ENCODE measurements around the gene FAM131B. TPM values are rescaled to one million over a fixed set of nuclear protein-coding genes. Genes with fewer than 3 reads are reported as not detected.
"Not testable (repeated sequence)": the region's sequence is repeated elsewhere in the genome, so short reads cannot be mapped to it uniquely, and the experiment has no call there.

Gene FAM131B
- total and polyA plus RNA-seq, 8 donors: 0.05 to 0.25 (median 0.11) TPM

DNA sequence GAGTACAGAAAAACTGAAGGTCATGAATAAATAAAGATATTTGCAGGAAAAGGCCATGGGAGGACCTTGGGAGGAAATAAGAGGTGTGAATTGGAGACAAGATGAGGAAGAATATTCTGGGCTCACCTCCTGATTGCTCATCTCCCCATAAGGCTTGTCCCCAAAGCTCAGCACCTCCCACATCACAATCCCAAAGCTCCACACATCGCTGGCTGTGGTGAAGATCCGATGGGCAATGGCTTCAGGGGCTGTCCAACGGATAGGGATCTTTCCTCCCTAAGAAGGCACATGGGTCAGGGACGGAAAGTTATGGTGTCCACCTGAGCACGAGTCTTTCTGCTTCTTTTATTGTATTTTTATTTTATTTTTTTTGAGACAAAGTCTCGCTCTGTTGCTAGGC, 31.6 kb upstream of the FAM131B start:
- intact Hi-C loops (cut with DNase I): no loop called here

DNA sequence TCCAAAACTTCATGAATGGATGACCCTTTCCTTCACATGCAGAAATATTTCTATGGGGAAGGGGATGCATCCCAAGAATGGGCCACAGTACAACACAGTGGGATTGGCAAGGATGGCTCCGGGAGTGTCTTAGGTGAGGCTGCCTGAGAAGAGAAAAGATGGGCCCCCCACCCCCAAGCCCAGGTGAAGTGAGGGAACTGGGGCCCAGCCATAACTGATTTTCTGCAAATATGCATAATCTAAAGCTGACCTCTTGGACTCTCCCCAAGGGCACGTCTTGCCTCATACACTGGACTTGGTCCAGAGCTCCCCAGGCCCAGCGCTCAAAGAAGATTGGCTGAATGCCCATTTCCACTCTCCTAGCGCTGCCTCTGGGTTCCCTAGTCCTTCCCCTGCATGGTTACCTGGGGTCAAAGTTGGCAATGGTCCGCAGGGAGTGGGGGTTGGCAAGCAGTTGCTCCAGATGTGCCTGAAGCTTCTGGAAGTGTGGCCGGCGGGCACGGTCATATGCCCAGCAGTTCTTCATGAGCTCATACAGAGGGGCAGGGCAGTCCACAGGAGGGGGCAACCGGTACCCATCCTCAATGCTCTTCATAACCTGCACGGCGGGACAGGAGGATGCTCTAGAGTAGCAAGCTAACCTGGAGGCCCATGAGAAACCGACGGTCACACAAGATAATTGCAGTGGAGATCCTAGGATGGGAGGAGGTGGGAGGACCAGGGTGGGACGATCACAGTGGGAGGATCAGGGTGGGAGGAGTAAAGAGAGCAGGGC, 30.9 kb upstream of the FAM131B start:
- ATAC-seq: peak; percentile 43 to 67 (median 56)
- intact Hi-C loops (cut with DNase I): no loop called here
- peaks cover 0 to 17% (median 15%) of the 10 kb centered on the region in 3 donors for H3K4me1 ChIP-seq
- H3K27ac ChIP-seq: no peak overlapping the region
- DNase-seq: peak; percentile 34 to 71 (median 55)
- 68% methylated on average over 14 of the region's 14 CpGs for WGBS, 2 donors
- TF ChIP-seq, protein P1, sequence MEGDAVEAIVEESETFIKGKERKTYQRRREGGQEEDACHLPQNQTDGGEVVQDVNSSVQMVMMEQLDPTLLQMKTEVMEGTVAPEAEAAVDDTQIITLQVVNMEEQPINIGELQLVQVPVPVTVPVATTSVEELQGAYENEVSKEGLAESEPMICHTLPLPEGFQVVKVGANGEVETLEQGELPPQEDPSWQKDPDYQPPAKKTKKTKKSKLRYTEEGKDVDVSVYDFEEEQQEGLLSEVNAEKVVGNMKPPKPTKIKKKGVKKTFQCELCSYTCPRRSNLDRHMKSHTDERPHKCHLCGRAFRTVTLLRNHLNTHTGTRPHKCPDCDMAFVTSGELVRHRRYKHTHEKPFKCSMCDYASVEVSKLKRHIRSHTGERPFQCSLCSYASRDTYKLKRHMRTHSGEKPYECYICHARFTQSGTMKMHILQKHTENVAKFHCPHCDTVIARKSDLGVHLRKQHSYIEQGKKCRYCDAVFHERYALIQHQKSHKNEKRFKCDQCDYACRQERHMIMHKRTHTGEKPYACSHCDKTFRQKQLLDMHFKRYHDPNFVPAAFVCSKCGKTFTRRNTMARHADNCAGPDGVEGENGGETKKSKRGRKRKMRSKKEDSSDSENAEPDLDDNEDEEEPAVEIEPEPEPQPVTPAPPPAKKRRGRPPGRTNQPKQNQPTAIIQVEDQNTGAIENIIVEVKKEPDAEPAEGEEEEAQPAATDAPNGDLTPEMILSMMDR (IDR thresholded peaks at IDR 0.05): no peak
- H3K9me3 ChIP-seq: no peaks in the 10 kb centered on the region
- H3K36me3 ChIP-seq: peaks cover 0 to 12% (median 0%) of the 10 kb centered on the region in 3 donors
- no peaks in the 10 kb centered on the region for H3K27me3 ChIP-seq
- H3K4me3 ChIP-seq: no peak overlapping the region
- no peak for FAIRE-seq

More for the DNA sequence above, 31.6 kb upstream of the FAM131B start:
- H3K36me3 ChIP-seq: peaks cover 0 to 5% (median 0%) of the 10 kb centered on the region in 3 donors
- DNase-seq (no peak), ATAC-seq (no peak), FAIRE-seq (no peak)
- 94 to 99% methylated on average over 6 of the region's 6 CpGs for WGBS, 2 donors
- no peaks in the 10 kb centered on the region for H3K9me3 ChIP-seq
- H3K4me1 ChIP-seq: peaks cover 0 to 17% (median 15%) of the 10 kb centered on the region in 3 donors
- no peaks in the 10 kb centered on the region for H3K27me3 ChIP-seq
- H3K27ac ChIP-seq: no peak overlapping the region
- TF ChIP-seq, protein P1 (IDR thresholded peaks at IDR 0.05): no peak
- H3K4me3 ChIP-seq: no peak overlapping the region

DNA sequence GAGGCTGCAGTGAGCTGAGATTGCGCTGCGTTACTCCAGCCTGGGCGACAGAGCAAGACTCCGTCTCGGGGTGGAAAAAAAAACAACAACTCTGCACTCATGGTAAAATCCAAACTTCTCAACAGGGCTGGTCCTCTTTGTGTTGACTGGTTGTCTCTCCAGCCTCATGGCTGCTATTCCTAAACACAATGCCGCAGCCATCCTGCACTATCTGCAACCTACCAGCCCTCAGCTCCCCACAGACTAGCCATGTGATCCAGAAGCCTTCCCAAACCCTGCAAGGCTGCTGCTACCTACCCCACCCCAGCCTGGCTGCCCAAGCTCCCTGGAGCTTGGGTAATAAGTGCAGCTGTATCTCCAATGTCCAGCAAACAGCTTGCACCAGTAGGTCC, 30.4 kb upstream of the FAM131B start:
- intact Hi-C loops (cut with DNase I): no loop called here
- no peaks in the 10 kb centered on the region for H3K27me3 ChIP-seq
- no peak overlapping the region for H3K4me3 ChIP-seq
- H3K4me1 ChIP-seq: peaks cover 0 to 17% (median 15%) of the 10 kb centered on the region in 3 donors
- FAIRE-seq (no peak), ATAC-seq (no peak), DNase-seq (peak in 1 of 6 donors; percentile 11)
- no peaks in the 10 kb centered on the region for H3K9me3 ChIP-seq
- peak overlapping the region in 3 of 4 donors; percentile 65 to 77 (median 74) for H3K27ac ChIP-seq
- H3K36me3 ChIP-seq: peaks cover 0 to 14% (median 0%) of the 10 kb centered on the region in 3 donors
- WGBS, 2 donors: 98 to 99% methylated on average over 6 of the region's 6 CpGs
- TF ChIP-seq, protein P1 (IDR thresholded peaks at IDR 0.05): no peak

DNA sequence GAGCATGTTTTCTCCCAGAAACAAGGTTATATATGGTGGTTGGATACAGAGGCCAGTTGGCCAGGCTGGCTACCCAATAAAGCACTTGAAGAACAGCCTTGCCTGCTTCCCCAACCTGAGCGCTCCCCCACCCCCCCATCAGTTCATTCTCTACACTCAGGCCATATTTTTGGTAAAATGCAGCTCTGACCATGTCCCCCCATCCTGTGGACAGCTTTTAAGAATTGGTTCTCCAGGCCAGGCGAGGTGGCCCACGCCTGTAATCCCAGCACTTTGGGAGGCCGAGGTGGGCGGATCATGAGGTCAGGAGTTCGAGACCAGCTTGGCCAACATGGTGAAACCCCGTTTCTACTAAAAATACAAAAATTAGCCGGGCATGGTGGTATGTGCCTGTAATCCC, 29.9 kb upstream of the FAM131B start:
- H3K4me3 ChIP-seq; intact Hi-C loops (cut with DNase I); H3K27me3 ChIP-seq; H3K9me3 ChIP-seq; FAIRE-seq; ATAC-seq; DNase-seq: not testable (repeated sequence)
- 92 to 95% methylated on average over 8 of the region's 8 CpGs for WGBS, 2 donors
- H3K36me3 ChIP-seq: peaks cover 0 to 14% (median 0%) of the 10 kb centered on the region in 3 donors
- peak overlapping the region in 3 of 4 donors; percentile 65 to 77 (median 74) for H3K27ac ChIP-seq
- H3K4me1 ChIP-seq: peaks cover 0 to 17% (median 15%) of the 10 kb centered on the region in 3 donors

DNA sequence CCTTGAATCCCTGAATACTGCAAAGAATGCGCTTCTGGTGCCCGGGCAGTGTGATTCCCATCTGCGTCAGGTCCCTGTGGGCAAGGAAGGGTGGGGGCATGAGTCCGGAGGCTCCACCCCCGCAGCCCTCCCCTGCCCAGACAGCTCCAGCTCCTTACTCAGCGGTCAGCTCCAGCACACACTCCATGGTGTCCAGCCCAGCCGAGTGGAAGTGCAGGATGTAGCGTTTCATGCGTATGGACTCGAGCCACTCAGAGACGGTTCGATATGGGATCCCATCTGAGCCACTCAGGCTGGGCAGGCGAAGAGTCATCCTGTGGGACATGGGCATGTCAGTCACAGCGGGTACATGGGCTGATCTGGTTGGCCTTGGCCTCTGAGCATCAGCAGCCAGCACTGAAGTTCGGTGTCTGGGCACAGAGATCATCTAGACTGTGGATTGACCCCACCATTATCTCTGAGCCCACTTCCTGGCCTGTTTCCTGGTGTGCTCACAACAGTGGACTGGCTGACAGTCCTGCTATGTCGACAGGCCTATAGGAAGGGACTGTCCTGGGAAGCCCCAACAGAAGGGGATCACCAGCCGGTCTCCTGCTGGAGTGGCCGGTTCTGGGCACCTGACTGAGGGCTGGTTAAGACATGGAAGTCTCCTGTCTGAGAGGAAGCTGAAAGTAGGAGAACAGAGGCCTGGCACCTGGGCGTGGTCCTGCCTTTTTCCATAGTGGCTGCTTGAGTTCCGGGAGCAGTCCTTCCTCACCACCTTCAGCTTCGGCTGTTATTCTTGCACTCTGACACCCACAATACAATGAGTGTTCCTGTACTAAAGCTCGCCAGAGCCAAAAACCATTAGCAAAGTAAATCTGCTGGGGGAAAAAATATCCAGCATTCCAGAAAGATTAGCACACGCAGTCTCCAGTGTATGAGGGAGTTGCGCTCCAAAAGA, 29.2 kb upstream of the FAM131B start:
- H3K27me3 ChIP-seq: no peaks in the 10 kb centered on the region
- H3K36me3 ChIP-seq: peaks cover 0 to 14% (median 0%) of the 10 kb centered on the region in 3 donors
- H3K4me1 ChIP-seq: peaks cover 0 to 17% (median 15%) of the 10 kb centered on the region in 3 donors
- DNase-seq: peak in 3 of 6 donors; percentile 14 to 59 (median 53)
- no peak for FAIRE-seq
- peak; percentile 37 to 61 (median 55) for ATAC-seq
- WGBS, 2 donors: 72 to 78% methylated on average over 24 of the region's 24 CpGs
- no peak overlapping the region for H3K4me3 ChIP-seq
- TF ChIP-seq, protein P1 (IDR thresholded peaks at IDR 0.05): no peak
- H3K27ac ChIP-seq: peak overlapping the region; percentile 64 to 77 (median 70)
- intact Hi-C loops (cut with DNase I): no loop called here
- no peaks in the 10 kb centered on the region for H3K9me3 ChIP-seq

All from pancreas (tissue), 10 donors.